HepG2 (cell line): ENCODE measurements around the gene CD3D. TPM values are rescaled to one million over a fixed set of nuclear protein-coding genes. Genes with fewer than 3 reads are reported as not detected.

Source experiments
- ATAC-seq: fragments of 200-7000 bp; cut with Tn5 transposase; 3 replicates; pipeline ENCODE4 v1.9.1; 2020; ENCODE audit warnings: mild to moderate bottlenecking, moderate library complexity
- BruUV-seq: library from RNA; stranded (reverse); fragments of 400-500 nt; replicated peaks from 2 replicates; lab custom pipeline; 2021; lab: Mats Ljungman, UMichigan
- CTCF ChIA-PET: fragments of 300-600 bp; formaldehyde crosslinking; extraction: SDS; loops from one replicate; lab custom pipeline; 2021; ENCODE audit warnings: low total read pairs, inconsistent platforms, low intra/inter-chr PET ratio; lab: Yijun Ruan, JAX
- POLR2A ChIA-PET: fragments of 350-600 bp; sonication (Branson Sonifier 250); formaldehyde crosslinking; loops from one replicate; lab custom pipeline; 2020; ENCODE audit warnings: antibody characterized with exemption, inconsistent platforms; lab: Yijun Ruan, JAX
- DNase-seq: peaks from one replicate; pipeline ENCODE4 v3.0.0-alpha.2; 2015; ENCODE audit warnings: low spot score
- FAIRE-seq: peaks from 3 replicates; lab custom pipeline; 2011; peaks lifted over from hg19 to GRCh38; lab: Jason Lieb, UNC
- H2AFZ ChIP-seq: one replicate; pipeline ENCODE4 v1.6.1; 2011; ENCODE audit warnings: low read length, inconsistent platforms
- H3K27ac ChIP-seq: fragments of 300-600 bp; 3 replicates; pipeline ENCODE4 v1.8.0; 2011; ENCODE audit warnings: mixed run types, mild to moderate bottlenecking, mixed read lengths, low read length, inconsistent platforms; ENCODE audit not compliant: insufficient read depth; ENCODE audit errors: extremely low read length
- H3K27me3 ChIP-seq, 2 experiments: fragments of 200-600 bp in 1 of 2; 2 replicates in 1 of 2; 3 replicates in 1 of 2; pipeline versions ENCODE4 v1.6.0 to v1.8.0; 2011; ENCODE audit warnings: low read length in 2 of 2, mild to moderate bottlenecking in 2 of 2, moderate library complexity in 2 of 2, inconsistent platforms in 1 of 2; ENCODE audit not compliant: insufficient read depth in 2 of 2, control insufficient read depth in 1 of 2
- H3K36me3 ChIP-seq, 2 experiments: fragments of 200-600 bp in 1 of 2; replicated peaks in 1 of 2; 2 replicates in 1 of 2; 3 replicates in 1 of 2; pipeline versions ENCODE4 v1.5.1 to v1.8.0; 2011; ENCODE audit warnings: low read length in 2 of 2, inconsistent platforms in 1 of 2; ENCODE audit not compliant: insufficient read depth in 2 of 2, control insufficient read depth in 1 of 2
- H3K4me1 ChIP-seq: 2 replicates; pipeline ENCODE4 v1.5.1; 2012; ENCODE audit warnings: low read length, inconsistent platforms; ENCODE audit not compliant: insufficient read depth
- H3K4me2 ChIP-seq: 2 replicates; pipeline ENCODE4 v1.6.0; 2011; ENCODE audit warnings: low read depth, low read length, inconsistent platforms
- H3K4me3 ChIP-seq, 3 experiments: fragments of 200-600 bp in 1 of 3; sonication (generic), shearing (Covaris generic) in 1 of 3; replicated peaks in 1 of 3; 2 replicates each; pipeline ENCODE4 v1.5.1; 2011 to 2016; ENCODE audit warnings: low read length in 3 of 3, inconsistent platforms in 2 of 3, low read depth in 2 of 3, mild to moderate bottlenecking in 2 of 3, control low read depth in 1 of 3, mixed read lengths in 1 of 3; ENCODE audit not compliant: insufficient read depth in 1 of 3
- H3K79me2 ChIP-seq: one replicate; pipeline ENCODE4 v1.6.1; 2011; ENCODE audit warnings: low read length, inconsistent platforms; ENCODE audit not compliant: insufficient read depth
- H3K9ac ChIP-seq: 2 replicates; pipeline ENCODE4 v1.6.0; 2011; ENCODE audit warnings: mild to moderate bottlenecking, low read depth, low read length, inconsistent platforms; ENCODE audit not compliant: insufficient read depth
- H3K9me3 ChIP-seq: 2 replicates; pipeline ENCODE4 v1.5.1; 2012; ENCODE audit warnings: mild to moderate bottlenecking, low read length
- H4K20me1 ChIP-seq: 2 replicates; pipeline ENCODE4 v1.6.0; 2011; ENCODE audit warnings: inconsistent platforms, mild to moderate bottlenecking, low read length, moderate library complexity; ENCODE audit not compliant: insufficient read depth
- BCL6 ChIP-seq: IDR thresholded peaks from 2 replicates; pipeline ENCODE4 v1.6.1; 2016; ENCODE audit warnings: missing genetic modification reagents, missing compliant biosample characterization
- GZF1 ChIP-seq: sonication (generic); formaldehyde crosslinking; IDR thresholded peaks from 2 replicates; pipeline ENCODE4 v1.5.1; 2020; ENCODE audit warnings: mild to moderate bottlenecking, missing genetic modification reagents
- KLF15 ChIP-seq: sonication (generic); formaldehyde crosslinking; IDR thresholded peaks from 2 replicates; pipeline ENCODE4 v1.8.1; 2023; ENCODE audit warnings: borderline replicate concordance, mild to moderate bottlenecking, inconsistent platforms, missing genetic modification reagents, mixed read lengths
- SAP130 ChIP-seq: IDR thresholded peaks from 2 replicates; pipeline ENCODE4 v1.6.1; 2016; ENCODE audit warnings: low read depth
- SATB2 ChIP-seq: sonication (generic); formaldehyde crosslinking; IDR thresholded peaks from 2 replicates; pipeline ENCODE4 v1.5.0; 2020; ENCODE audit warnings: missing genetic modification reagents
- ZNF12 ChIP-seq: sonication (generic); formaldehyde crosslinking; IDR thresholded peaks from 2 replicates; pipeline ENCODE4 v1.5.0; 2020; ENCODE audit warnings: missing genetic modification reagents
- WGBS: methylation state at CpG from one replicate; pipeline ENCODE4 v1.1.6; 2017; ENCODE audit warnings: low lambda C conversion rate; 5-methylcytosine and 5-hydroxymethylcytosine counted together
- in situ Hi-C: cut with HindIII; loops from 2 replicates; pipeline ENCODE4 v1.10.0; 2017; ENCODE audit warnings: low pct_unique_long_range_greater_than_20kb; ENCODE audit not compliant: extremely low pct_ligation_motif_present
- intact Hi-C: fragments of 100-400 bp; cut with micrococcal nuclease; formaldehyde crosslinking; loops from one replicate; pipeline ENCODE4 v1.10.0; 2022; ENCODE audit not compliant: unreplicated experiment
- polyA plus RNA-seq, 8 experiments: library from polyadenylated mRNA; depleted of rRNA in 3 of 8; stranded (reverse) in 7 of 8; unstranded in 1 of 8; fragments of >200 nt; fragmentation: Illumina TruSeq in 4 of 8; extraction: Trizol in 4 of 8; gene quantifications; 2 replicates each; pipeline versions ENCODE4 v1.2.1 to v1.2.3, GENCODE V29; 2011 to 2016; ENCODE audit warnings: low read depth in 4 of 8, missing spikeins in 1 of 8, mixed read lengths in 1 of 8; ENCODE audit not compliant: insufficient read depth in 1 of 8
- total RNA-seq, 5 experiments: library from RNA; depleted of rRNA; stranded (reverse); fragments of >200 nt; fragmentation: Illumina TruSeq; extraction: Trizol; gene quantifications; 2 replicates each; pipeline ENCODE4 v1.2.3, GENCODE V29; 2016; ENCODE audit warnings: low read depth in 1 of 5
- TF ChIP-seq, protein P1 (sequence below): sonication (generic); formaldehyde crosslinking; IDR thresholded peaks from 2 replicates; pipeline ENCODE4 v1.5.1; 2020; ENCODE audit warnings: missing genetic modification reagents, mild to moderate bottlenecking, borderline replicate concordance
- TF ChIP-seq, protein P2 (sequence below), 2 experiments: sonication (generic) in 1 of 2; formaldehyde crosslinking in 1 of 2; IDR thresholded peaks; 2 replicates each; pipeline versions ENCODE4 v1.4.0 to v1.6.1; 2016 to 2020; ENCODE audit warnings: borderline replicate concordance in 1 of 2, low read depth in 1 of 2, mild to moderate bottlenecking in 1 of 2, missing genetic modification reagents in 1 of 2

Gene CD3D
- total and polyA plus RNA-seq, 2 of the 13 experiments (the other 11 are each of a cell fraction or from before 2014, with no cell fraction given), result 0.66 to 6.6 TPM

DNA sequence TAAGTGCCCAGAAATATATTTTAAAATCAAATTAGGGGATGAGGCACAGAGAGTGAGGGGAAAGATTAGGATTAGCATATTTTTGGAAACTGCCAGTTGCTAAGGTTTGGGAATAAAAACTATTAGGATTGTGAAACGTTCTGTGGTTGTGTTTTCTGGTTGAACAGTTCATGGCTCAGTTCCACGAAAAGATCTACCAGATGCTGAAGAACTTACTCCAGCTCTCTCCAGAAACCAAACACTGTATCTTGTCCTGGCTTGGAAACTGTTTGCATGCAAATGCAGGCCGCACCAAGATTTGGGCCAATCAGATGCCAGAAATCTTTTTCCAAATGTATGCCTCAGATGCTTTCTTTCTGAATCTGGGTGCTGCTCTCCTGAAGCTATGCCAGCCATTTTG lies 32.2 kb upstream of the CD3D start:
- H3K4me2 ChIP-seq, result no peak overlapping the region
- H2AFZ ChIP-seq, result no peak overlapping the region
- TF ChIP-seq, protein P1, sequence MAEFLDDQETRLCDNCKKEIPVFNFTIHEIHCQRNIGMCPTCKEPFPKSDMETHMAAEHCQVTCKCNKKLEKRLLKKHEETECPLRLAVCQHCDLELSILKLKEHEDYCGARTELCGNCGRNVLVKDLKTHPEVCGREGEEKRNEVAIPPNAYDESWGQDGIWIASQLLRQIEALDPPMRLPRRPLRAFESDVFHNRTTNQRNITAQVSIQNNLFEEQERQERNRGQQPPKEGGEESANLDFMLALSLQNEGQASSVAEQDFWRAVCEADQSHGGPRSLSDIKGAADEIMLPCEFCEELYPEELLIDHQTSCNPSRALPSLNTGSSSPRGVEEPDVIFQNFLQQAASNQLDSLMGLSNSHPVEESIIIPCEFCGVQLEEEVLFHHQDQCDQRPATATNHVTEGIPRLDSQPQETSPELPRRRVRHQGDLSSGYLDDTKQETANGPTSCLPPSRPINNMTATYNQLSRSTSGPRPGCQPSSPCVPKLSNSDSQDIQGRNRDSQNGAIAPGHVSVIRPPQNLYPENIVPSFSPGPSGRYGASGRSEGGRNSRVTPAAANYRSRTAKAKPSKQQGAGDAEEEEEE (CRISPR knock-in tag), result no peak
- TF ChIP-seq KLF15 (no peak), BCL6 (CRISPR knock-in tag) (no peak), GZF1 (CRISPR knock-in tag) (no peak), ZNF12 (CRISPR knock-in tag) (no peak), SAP130 (CRISPR knock-in tag) (no peak), SATB2 (no peak)
- TF ChIP-seq, protein P2, sequence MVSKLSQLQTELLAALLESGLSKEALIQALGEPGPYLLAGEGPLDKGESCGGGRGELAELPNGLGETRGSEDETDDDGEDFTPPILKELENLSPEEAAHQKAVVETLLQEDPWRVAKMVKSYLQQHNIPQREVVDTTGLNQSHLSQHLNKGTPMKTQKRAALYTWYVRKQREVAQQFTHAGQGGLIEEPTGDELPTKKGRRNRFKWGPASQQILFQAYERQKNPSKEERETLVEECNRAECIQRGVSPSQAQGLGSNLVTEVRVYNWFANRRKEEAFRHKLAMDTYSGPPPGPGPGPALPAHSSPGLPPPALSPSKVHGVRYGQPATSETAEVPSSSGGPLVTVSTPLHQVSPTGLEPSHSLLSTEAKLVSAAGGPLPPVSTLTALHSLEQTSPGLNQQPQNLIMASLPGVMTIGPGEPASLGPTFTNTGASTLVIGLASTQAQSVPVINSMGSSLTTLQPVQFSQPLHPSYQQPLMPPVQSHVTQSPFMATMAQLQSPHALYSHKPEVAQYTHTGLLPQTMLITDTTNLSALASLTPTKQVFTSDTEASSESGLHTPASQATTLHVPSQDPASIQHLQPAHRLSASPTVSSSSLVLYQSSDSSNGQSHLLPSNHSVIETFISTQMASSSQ (IDR thresholded peaks at IDR 0.05; ENCODE audit: low read depth), result no peak
- TF ChIP-seq, protein P2 (CRISPR knock-in tag; IDR thresholded peaks at IDR 0.05; ENCODE audit: borderline replicate concordance), result no peak
- no peak overlapping the region for H3K9ac ChIP-seq
- FAIRE-seq, result no peak
- no peaks in the 10 kb centered on the region for H3K27me3 ChIP-seq
- ChIA-PET CTCF (no interaction called here), POLR2A (interaction anchor here (1.1 kb wide), 1 partner anchor 10 kb away, joined by 3 read pairs; no protein-coding TSS in a partner anchor)
- BruUV-seq, result TSS peak; percentile 17
- H3K79me2 ChIP-seq, result no peaks in the 10 kb centered on the region
- no peaks in the 10 kb centered on the region for H4K20me1 ChIP-seq
- in situ Hi-C loops, result no loop called here
- H3K9me3 ChIP-seq, result no peaks in the 10 kb centered on the region
- 92% methylated on average over 3 of the region's 3 CpGs for WGBS
- intact Hi-C loops, result no loop called here
- H3K36me3 ChIP-seq, result peaks cover 24 to 78% of the 10 kb centered on the region in 2 experiments
- no peak overlapping the region for H3K27ac ChIP-seq
- no peak for DNase-seq
- no peak overlapping the region for H3K4me3 ChIP-seq
- no peaks in the 10 kb centered on the region for H3K4me1 ChIP-seq
- no peak for ATAC-seq
